ENCODE data around the gene TCHP. TPM values are rescaled to one million over a fixed set of nuclear protein-coding genes. Genes with fewer than 3 reads are reported as not detected.
"Not testable (repeated sequence)": the region's sequence is repeated elsewhere in the genome, so short reads cannot be mapped to it uniquely, and the experiment has no call there.

TCHP gene
- total RNA-seq, 1 donor = 11.5 TPM

- TF ChIP-seq, protein P1, sequence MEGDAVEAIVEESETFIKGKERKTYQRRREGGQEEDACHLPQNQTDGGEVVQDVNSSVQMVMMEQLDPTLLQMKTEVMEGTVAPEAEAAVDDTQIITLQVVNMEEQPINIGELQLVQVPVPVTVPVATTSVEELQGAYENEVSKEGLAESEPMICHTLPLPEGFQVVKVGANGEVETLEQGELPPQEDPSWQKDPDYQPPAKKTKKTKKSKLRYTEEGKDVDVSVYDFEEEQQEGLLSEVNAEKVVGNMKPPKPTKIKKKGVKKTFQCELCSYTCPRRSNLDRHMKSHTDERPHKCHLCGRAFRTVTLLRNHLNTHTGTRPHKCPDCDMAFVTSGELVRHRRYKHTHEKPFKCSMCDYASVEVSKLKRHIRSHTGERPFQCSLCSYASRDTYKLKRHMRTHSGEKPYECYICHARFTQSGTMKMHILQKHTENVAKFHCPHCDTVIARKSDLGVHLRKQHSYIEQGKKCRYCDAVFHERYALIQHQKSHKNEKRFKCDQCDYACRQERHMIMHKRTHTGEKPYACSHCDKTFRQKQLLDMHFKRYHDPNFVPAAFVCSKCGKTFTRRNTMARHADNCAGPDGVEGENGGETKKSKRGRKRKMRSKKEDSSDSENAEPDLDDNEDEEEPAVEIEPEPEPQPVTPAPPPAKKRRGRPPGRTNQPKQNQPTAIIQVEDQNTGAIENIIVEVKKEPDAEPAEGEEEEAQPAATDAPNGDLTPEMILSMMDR (IDR thresholded peaks at IDR 0.05; ENCODE audit: insufficient read depth, low read length) = no peak
Observed at GRCh38 chr12:109897029-109897428, 3.0 kb upstream of the TCHP start.

GRCh38 chr12:109899345-109899744 lies 729 bp upstream of the TCHP start:
- DNase-seq (ENCODE audit: low read depth) = not testable (repeated sequence)
- peak overlapping the region; percentile 81 for H3K4me3 ChIP-seq (ENCODE audit: low read depth, low read length)

More at GRCh38 chr12:109897029-109897428, 3.0 kb upstream of the TCHP start:
- DNase-seq (ENCODE audit: low read depth) = no peak
- no peak overlapping the region for H3K4me3 ChIP-seq (ENCODE audit: low read depth, low read length)

DNA sequence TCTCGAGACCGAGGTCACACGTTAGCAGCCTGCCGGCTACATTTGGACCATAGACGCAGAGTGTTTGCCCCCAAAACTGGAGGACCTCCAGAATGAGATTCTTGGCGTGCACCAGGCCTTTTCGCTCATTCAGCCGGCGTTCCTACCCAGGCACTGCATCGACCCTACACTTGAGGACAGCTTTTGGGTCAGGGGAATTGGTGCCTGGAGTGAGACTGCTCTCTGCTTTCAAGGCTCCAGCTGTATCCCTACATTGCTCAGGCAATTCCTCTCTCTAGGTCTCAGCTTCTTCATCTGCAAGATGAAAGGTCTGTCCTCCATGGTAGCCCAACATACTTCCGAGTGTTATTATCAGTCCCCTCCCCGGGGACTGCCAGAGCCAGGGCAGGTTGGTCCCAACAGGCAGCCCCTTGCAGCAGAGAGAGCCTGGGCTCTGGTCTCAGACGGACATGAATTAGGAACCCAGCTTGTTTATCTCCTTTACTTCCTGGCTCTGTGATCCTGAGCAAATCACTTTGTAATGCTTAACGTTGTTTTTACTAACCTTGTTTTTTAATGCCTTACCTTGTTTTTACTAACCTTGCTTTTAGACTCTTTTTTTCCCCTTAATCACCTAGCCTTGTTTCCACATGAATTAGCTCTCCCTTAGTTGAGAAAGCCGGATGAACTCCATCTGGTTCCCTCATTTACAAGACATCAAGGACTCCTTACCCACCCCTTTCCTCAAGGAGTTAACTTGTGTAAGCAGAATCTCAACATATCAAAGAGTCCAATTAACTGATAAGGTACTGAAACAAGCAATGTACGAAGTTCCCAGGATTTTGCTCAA lies 892 bp downstream of the TCHP start:
- TF ChIP-seq, protein P1 (IDR thresholded peaks at IDR 0.05; ENCODE audit: insufficient read depth, low read length) = no peak

GRCh38 chr12:109902891-109903418 lies 2.9 kb downstream of the TCHP start:
- no peak for DNase-seq (ENCODE audit: low read depth)
- TF ChIP-seq, protein P1 (IDR thresholded peaks at IDR 0.05; ENCODE audit: insufficient read depth, low read length) = no peak
- H3K4me3 ChIP-seq (ENCODE audit: low read depth, low read length) = no peak overlapping the region

More for the DNA sequence above, 892 bp downstream of the TCHP start:
- DNase-seq (ENCODE audit: low read depth) = peak; percentile 17
- peak overlapping the region; percentile 81 for H3K4me3 ChIP-seq (ENCODE audit: low read depth, low read length)

DNA sequence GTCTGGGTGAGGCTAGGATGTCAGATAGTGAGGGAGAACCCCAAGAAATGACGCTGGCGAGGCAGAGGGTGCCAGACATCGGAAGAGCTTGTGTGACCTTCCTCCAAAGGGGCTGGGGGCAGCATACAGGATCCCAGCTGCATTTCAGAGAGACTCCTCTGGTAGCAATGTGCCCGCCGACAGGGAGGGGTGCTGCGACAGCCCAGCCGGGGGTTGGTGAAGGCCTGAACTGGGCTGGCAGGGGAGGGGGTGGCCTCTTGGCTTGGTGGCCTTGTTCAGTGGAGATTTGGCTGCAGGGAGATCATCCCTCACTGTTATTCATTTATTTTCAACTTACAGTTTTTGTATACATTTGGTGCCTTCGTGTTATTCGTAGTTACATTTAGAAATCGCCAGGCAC lies 5.2 kb downstream of the TCHP start:
- TF ChIP-seq, protein P1 (IDR thresholded peaks at IDR 0.05; ENCODE audit: insufficient read depth, low read length) = no peak
- H3K4me3 ChIP-seq (ENCODE audit: low read depth, low read length) = no peak overlapping the region
- no peak for DNase-seq (ENCODE audit: low read depth)

GRCh38 chr12:109910254-109910968 lies 10.3 kb downstream of the TCHP start:
- TF ChIP-seq, protein P1 (IDR thresholded peaks at IDR 0.05; ENCODE audit: insufficient read depth, low read length) = no peak
- DNase-seq (ENCODE audit: low read depth) = no peak
- H3K4me3 ChIP-seq (ENCODE audit: low read depth, low read length) = no peak overlapping the region

- no peak overlapping the region for H3K4me3 ChIP-seq (ENCODE audit: low read depth, low read length)
- TF ChIP-seq, protein P1 (IDR thresholded peaks at IDR 0.05; ENCODE audit: insufficient read depth, low read length) = peak; percentile 31
- peak; percentile 15 for DNase-seq (ENCODE audit: low read depth)
Observed at GRCh38 chr12:109910969-109911348, 10.9 kb downstream of the TCHP start.
